ENCODE data around the gene RABGAP1L.
A peak's percentile ranks its signal among the peaks of the same experiment; 100 is the strongest.

- peak; percentile 34 to 59 (median 50); a peak in 4 of 6 replicates for TF ChIP-seq CTCF (IDR thresholded peaks at IDR 0.05 in 2 of 3, conservative IDR thresholded peaks at IDR 0.05 in 1 of 3; ENCODE audit: borderline replicate concordance in 1 of 3, insufficient read depth in 1 of 3, low read depth in 2 of 3, low read length in 2 of 3)
- no peak for TF ChIP-seq EZH2 (IDR thresholded peaks at IDR 0.05)
- no peak for TF ChIP-seq POLR2A (IDR thresholded peaks at IDR 0.05; ENCODE audit: borderline replicate concordance, extremely low read depth, insufficient read depth, insufficient read length)
- no peak for TF ChIP-seq JUND (IDR thresholded peaks at IDR 0.05)
- no peak for TF ChIP-seq YY1 (IDR thresholded peaks at IDR 0.05; ENCODE audit: extremely low read depth, insufficient replicate concordance, low read depth, low read length)
- no peak for TF ChIP-seq POLR2AphosphoS5 (IDR thresholded peaks at IDR 0.05; ENCODE audit: low read depth, low read length)
- TF ChIP-seq TCF7L2 (IDR thresholded peaks at IDR 0.05; ENCODE audit: borderline replicate concordance, extremely low read depth, insufficient read depth, insufficient read length) = no peak
- no peak for TF ChIP-seq SP1 (IDR thresholded peaks at IDR 0.05; ENCODE audit: low read depth)
- TF ChIP-seq, protein P1, sequence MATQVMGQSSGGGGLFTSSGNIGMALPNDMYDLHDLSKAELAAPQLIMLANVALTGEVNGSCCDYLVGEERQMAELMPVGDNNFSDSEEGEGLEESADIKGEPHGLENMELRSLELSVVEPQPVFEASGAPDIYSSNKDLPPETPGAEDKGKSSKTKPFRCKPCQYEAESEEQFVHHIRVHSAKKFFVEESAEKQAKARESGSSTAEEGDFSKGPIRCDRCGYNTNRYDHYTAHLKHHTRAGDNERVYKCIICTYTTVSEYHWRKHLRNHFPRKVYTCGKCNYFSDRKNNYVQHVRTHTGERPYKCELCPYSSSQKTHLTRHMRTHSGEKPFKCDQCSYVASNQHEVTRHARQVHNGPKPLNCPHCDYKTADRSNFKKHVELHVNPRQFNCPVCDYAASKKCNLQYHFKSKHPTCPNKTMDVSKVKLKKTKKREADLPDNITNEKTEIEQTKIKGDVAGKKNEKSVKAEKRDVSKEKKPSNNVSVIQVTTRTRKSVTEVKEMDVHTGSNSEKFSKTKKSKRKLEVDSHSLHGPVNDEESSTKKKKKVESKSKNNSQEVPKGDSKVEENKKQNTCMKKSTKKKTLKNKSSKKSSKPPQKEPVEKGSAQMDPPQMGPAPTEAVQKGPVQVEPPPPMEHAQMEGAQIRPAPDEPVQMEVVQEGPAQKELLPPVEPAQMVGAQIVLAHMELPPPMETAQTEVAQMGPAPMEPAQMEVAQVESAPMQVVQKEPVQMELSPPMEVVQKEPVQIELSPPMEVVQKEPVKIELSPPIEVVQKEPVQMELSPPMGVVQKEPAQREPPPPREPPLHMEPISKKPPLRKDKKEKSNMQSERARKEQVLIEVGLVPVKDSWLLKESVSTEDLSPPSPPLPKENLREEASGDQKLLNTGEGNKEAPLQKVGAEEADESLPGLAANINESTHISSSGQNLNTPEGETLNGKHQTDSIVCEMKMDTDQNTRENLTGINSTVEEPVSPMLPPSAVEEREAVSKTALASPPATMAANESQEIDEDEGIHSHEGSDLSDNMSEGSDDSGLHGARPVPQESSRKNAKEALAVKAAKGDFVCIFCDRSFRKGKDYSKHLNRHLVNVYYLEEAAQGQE (IDR thresholded peaks at IDR 0.05; ENCODE audit: low read depth) = no peak
- no peak for TF ChIP-seq SRF (IDR thresholded peaks at IDR 0.05; ENCODE audit: low read depth)
Measured at GRCh38 chr1:174726167-174726879, 567.0 kb downstream of the RABGAP1L start.

Measured in HCT116 (cell line).